Loucy (cell line): ENCODE results near the gene TAAR1.

Source experiments
- EZH2phosphoT487 ChIP-seq: fragments of 200-600 bp; IDR thresholded peaks from 2 replicates; pipeline ENCODE4 v1.6.1; 2018; ENCODE audit warnings: antibody characterized with exemption, mild to moderate bottlenecking, moderate library complexity, borderline replicate concordance
- TF ChIP-seq, protein P1 (sequence below): fragments of 200-600 bp; sonication (generic); conservative IDR thresholded peaks from 2 replicates; pipeline ENCODE4 v1.5.1; 2014; ENCODE audit warnings: mild to moderate bottlenecking, antibody characterized with exemption, low read length

DNA sequence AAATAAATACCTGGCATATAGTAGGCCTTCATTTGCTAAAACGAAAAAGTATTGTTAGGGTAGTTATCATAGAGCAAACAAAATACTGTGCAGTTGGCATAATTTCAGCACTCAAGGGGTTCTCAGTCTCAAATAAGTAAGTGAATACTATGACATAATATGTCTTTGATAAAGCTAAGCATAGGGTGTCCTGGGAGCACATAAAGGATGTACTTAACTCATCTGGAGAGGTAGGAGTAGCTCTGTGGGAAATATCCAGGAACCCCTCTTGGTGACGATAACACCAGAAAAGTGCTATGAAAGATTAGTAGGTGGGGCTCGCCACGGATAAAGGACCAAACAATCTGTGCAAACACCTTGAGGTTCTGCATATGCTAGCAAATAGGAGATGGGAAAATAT, 31.7 kb upstream of the TAAR1 start:
- TF ChIP-seq, protein P1, sequence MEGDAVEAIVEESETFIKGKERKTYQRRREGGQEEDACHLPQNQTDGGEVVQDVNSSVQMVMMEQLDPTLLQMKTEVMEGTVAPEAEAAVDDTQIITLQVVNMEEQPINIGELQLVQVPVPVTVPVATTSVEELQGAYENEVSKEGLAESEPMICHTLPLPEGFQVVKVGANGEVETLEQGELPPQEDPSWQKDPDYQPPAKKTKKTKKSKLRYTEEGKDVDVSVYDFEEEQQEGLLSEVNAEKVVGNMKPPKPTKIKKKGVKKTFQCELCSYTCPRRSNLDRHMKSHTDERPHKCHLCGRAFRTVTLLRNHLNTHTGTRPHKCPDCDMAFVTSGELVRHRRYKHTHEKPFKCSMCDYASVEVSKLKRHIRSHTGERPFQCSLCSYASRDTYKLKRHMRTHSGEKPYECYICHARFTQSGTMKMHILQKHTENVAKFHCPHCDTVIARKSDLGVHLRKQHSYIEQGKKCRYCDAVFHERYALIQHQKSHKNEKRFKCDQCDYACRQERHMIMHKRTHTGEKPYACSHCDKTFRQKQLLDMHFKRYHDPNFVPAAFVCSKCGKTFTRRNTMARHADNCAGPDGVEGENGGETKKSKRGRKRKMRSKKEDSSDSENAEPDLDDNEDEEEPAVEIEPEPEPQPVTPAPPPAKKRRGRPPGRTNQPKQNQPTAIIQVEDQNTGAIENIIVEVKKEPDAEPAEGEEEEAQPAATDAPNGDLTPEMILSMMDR = no peak
- no peak for TF ChIP-seq EZH2phosphoT487
